Measurements from ENCODE around the gene PIEZO2.

Gene PIEZO2

GRCh38 chr18:10842861-10843260 is 306.5 kb downstream of the PIEZO2 start:
- DNase-seq (ENCODE audit: low spot score) (no peak), ATAC-seq (ENCODE audit: low read depth) (no peak)
- Histone ChIP-seq H3K27ac (ENCODE audit: poor library complexity, severe bottlenecking) (no peak overlapping the region), H3K27me3 (ENCODE audit: insufficient read depth, poor library complexity, severe bottlenecking) (peaks cover 4% of the 10 kb centered on the region), H3K4me1 (ENCODE audit: insufficient read depth, poor library complexity, severe bottlenecking) (no peaks in the 10 kb centered on the region), H3K4me3 (ENCODE audit: severe bottlenecking) (no peak overlapping the region), H3K9me3 (ENCODE audit: severe bottlenecking) (no peaks in the 10 kb centered on the region), H3K36me3 (ENCODE audit: low read depth) (no peaks in the 10 kb centered on the region)
- TF ChIP-seq CTCF (IDR thresholded peaks at IDR 0.05; ENCODE audit: poor library complexity, severe bottlenecking) = no peak

GRCh38 chr18:10842371-10842770 is 307.0 kb downstream of the PIEZO2 start:
- TF ChIP-seq CTCF (IDR thresholded peaks at IDR 0.05; ENCODE audit: poor library complexity, severe bottlenecking) = no peak
- DNase-seq (ENCODE audit: low spot score) (no peak), ATAC-seq (ENCODE audit: low read depth) (no peak)
- H3K9me3 ChIP-seq (ENCODE audit: severe bottlenecking) = no peaks in the 10 kb centered on the region
- no peak overlapping the region for H3K4me3 ChIP-seq (ENCODE audit: severe bottlenecking)
- H3K4me1 ChIP-seq (ENCODE audit: insufficient read depth, poor library complexity, severe bottlenecking) = no peaks in the 10 kb centered on the region
- H3K36me3 ChIP-seq (ENCODE audit: low read depth) = no peaks in the 10 kb centered on the region
- H3K27ac ChIP-seq (ENCODE audit: poor library complexity, severe bottlenecking) = no peak overlapping the region
- no peaks in the 10 kb centered on the region for H3K27me3 ChIP-seq (ENCODE audit: insufficient read depth, poor library complexity, severe bottlenecking)

- no peak for ATAC-seq (ENCODE audit: low read depth)
- no peak for DNase-seq (ENCODE audit: low spot score)
- Histone ChIP-seq H3K27me3 (ENCODE audit: insufficient read depth, poor library complexity, severe bottlenecking) (no peaks in the 10 kb centered on the region), H3K9me3 (ENCODE audit: severe bottlenecking) (no peaks in the 10 kb centered on the region), H3K27ac (ENCODE audit: poor library complexity, severe bottlenecking) (no peak overlapping the region), H3K4me3 (ENCODE audit: severe bottlenecking) (no peak overlapping the region), H3K4me1 (ENCODE audit: insufficient read depth, poor library complexity, severe bottlenecking) (no peaks in the 10 kb centered on the region), H3K36me3 (ENCODE audit: low read depth) (no peaks in the 10 kb centered on the region)
- no peak for TF ChIP-seq CTCF (IDR thresholded peaks at IDR 0.05; ENCODE audit: poor library complexity, severe bottlenecking)
Observed at GRCh38 chr18:10841203-10841602, 308.2 kb downstream of the PIEZO2 start.

GRCh38 chr18:10840743-10841142 is 308.6 kb downstream of the PIEZO2 start:
- Histone ChIP-seq H3K27ac (ENCODE audit: poor library complexity, severe bottlenecking) (no peak overlapping the region), H3K4me3 (ENCODE audit: severe bottlenecking) (no peak overlapping the region), H3K27me3 (ENCODE audit: insufficient read depth, poor library complexity, severe bottlenecking) (no peaks in the 10 kb centered on the region), H3K9me3 (ENCODE audit: severe bottlenecking) (no peaks in the 10 kb centered on the region), H3K36me3 (ENCODE audit: low read depth) (no peaks in the 10 kb centered on the region), H3K4me1 (ENCODE audit: insufficient read depth, poor library complexity, severe bottlenecking) (no peaks in the 10 kb centered on the region)
- ATAC-seq (ENCODE audit: low read depth) = no peak
- TF ChIP-seq CTCF (IDR thresholded peaks at IDR 0.05; ENCODE audit: poor library complexity, severe bottlenecking) = no peak
- DNase-seq (ENCODE audit: low spot score) = no peak

GRCh38 chr18:10839421-10839820 is 309.9 kb downstream of the PIEZO2 start:
- DNase-seq (ENCODE audit: low spot score) (no peak), ATAC-seq (ENCODE audit: low read depth) (no peak)
- Histone ChIP-seq H3K27me3 (ENCODE audit: insufficient read depth, poor library complexity, severe bottlenecking) (no peaks in the 10 kb centered on the region), H3K36me3 (ENCODE audit: low read depth) (no peaks in the 10 kb centered on the region), H3K9me3 (ENCODE audit: severe bottlenecking) (no peaks in the 10 kb centered on the region), H3K27ac (ENCODE audit: poor library complexity, severe bottlenecking) (no peak overlapping the region), H3K4me1 (ENCODE audit: insufficient read depth, poor library complexity, severe bottlenecking) (no peaks in the 10 kb centered on the region), H3K4me3 (ENCODE audit: severe bottlenecking) (no peak overlapping the region)
- TF ChIP-seq CTCF (IDR thresholded peaks at IDR 0.05; ENCODE audit: poor library complexity, severe bottlenecking) = no peak

Measured in RWPE2 (cell line).